Measurements from ENCODE around the gene TOB1. TPM values are rescaled to one million over a fixed set of nuclear protein-coding genes. Genes with fewer than 3 reads are reported as not detected.

Gene TOB1
- total and polyA plus RNA-seq, 2 experiments from 2014 or later, result 12.1 to 46.9 TPM

- TF ChIP-seq REST (IDR thresholded peaks at IDR 0.05; ENCODE audit: unreplicated experiment) (no peak), JUNB (IDR thresholded peaks at IDR 0.05; ENCODE audit: unreplicated experiment) (no peak), STAT1 (IDR thresholded peaks at IDR 0.05; ENCODE audit: unreplicated experiment) (no peak), ETS1 (IDR thresholded peaks at IDR 0.05) (no peak), POLR2AphosphoS5 (IDR thresholded peaks at IDR 0.05; ENCODE audit: low read depth) (no peak), EZH2phosphoT487 (IDR thresholded peaks at IDR 0.05; ENCODE audit: unreplicated experiment) (no peak), ZNF114 (CRISPR knock-in tag; IDR thresholded peaks at IDR 0.05) (no peak)
These were observed 2.2 kb downstream of the TOB1 start (continued) for GRCh38 chr17:50863931-50864330.

- H3K27me3 Mint-ChIP-seq (ENCODE audit: insufficient read depth, low read depth, poor library complexity), result peaks cover 19% of the 10 kb centered on the region
- peaks cover 4% of the 10 kb centered on the region; the same call in 1 of the 2 replicates for H3F3A ChIP-seq (replicated peaks; ENCODE audit: low read depth)
- peaks cover 32% of the 10 kb centered on the region for H3K79me2 ChIP-seq (replicated peaks; ENCODE audit: insufficient read depth)
- H3K36me3 ChIP-seq (ENCODE audit: insufficient read depth), result peaks cover 6% of the 10 kb centered on the region; the same call in 1 of the 2 replicates
- peaks cover 15% of the 10 kb centered on the region; the same call in 1 of the 2 replicates for H4K20me1 ChIP-seq (replicated peaks; ENCODE audit: insufficient read depth)
- TF ChIP-seq, protein P1, sequence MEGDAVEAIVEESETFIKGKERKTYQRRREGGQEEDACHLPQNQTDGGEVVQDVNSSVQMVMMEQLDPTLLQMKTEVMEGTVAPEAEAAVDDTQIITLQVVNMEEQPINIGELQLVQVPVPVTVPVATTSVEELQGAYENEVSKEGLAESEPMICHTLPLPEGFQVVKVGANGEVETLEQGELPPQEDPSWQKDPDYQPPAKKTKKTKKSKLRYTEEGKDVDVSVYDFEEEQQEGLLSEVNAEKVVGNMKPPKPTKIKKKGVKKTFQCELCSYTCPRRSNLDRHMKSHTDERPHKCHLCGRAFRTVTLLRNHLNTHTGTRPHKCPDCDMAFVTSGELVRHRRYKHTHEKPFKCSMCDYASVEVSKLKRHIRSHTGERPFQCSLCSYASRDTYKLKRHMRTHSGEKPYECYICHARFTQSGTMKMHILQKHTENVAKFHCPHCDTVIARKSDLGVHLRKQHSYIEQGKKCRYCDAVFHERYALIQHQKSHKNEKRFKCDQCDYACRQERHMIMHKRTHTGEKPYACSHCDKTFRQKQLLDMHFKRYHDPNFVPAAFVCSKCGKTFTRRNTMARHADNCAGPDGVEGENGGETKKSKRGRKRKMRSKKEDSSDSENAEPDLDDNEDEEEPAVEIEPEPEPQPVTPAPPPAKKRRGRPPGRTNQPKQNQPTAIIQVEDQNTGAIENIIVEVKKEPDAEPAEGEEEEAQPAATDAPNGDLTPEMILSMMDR (conservative IDR thresholded peaks at IDR 0.05; ENCODE audit: low read depth in 2 of 2), result peak; percentile 69 to 79
- no peak for TF ChIP-seq EZH2 (IDR thresholded peaks at IDR 0.05; ENCODE audit: low read depth, unreplicated experiment)
- H3K27me3 ChIP-seq (ENCODE audit: insufficient read depth), result no peaks in the 10 kb centered on the region
- no peak overlapping the region for H3K27ac Mint-ChIP-seq
- H3K4me2 ChIP-seq, result no peak overlapping the region
- no peak overlapping the region for H3K4me3 ChIP-seq
- peak overlapping the region; percentile 98; the same call in 2 of the 3 replicates for H3K4me3 Mint-ChIP-seq
- H3K9me2 ChIP-seq (ENCODE audit: insufficient read depth), result no peaks in the 10 kb centered on the region
- no peak overlapping the region for H2AFZ ChIP-seq
- peaks cover 28% of the 10 kb centered on the region for H3K4me1 Mint-ChIP-seq
- no peaks in the 10 kb centered on the region; the same call in 2 of the 3 replicates for H3K9me3 Mint-ChIP-seq
- peaks cover 24% of the 10 kb centered on the region for H3K36me3 Mint-ChIP-seq (ENCODE audit: low read depth)
- DNase-seq (ENCODE audit: low spot score) (peak; percentile 79), ATAC-seq (no peak)
- H3K4me1 ChIP-seq (ENCODE audit: insufficient read depth), result peaks cover 11% of the 10 kb centered on the region; the same call in 1 of the 2 replicates
- no peak overlapping the region for H3K27ac ChIP-seq (ENCODE audit: low read depth)
These were observed 2.8 kb downstream of the TOB1 start for GRCh38 chr17:50863221-50863843.
